GM18499 (cell line): ENCODE data around the gene APCDD1.
A peak's percentile ranks its signal among the peaks of the same experiment; 100 is the strongest.
"Not testable (repeated sequence)": the region's sequence is repeated elsewhere in the genome, so short reads cannot be mapped to it uniquely, and the experiment has no call there.

Source experiments
- ATAC-seq: cut with Tn5 transposase; IDR thresholded peaks from one replicate; pipeline ENCODE4 v1.9.1; 2021; ENCODE audit warnings: moderate number of reproducible peaks; ENCODE audit not compliant: insufficient read depth, unreplicated experiment

Gene APCDD1

GRCh38 chr18:10485475-10485874, 31.0 kb downstream of the APCDD1 start:
- ATAC-seq = no peak

GRCh38 chr18:10486362-10486761, 31.9 kb downstream of the APCDD1 start:
- no peak for ATAC-seq

GRCh38 chr18:10487154-10487553, 32.7 kb downstream of the APCDD1 start:
- ATAC-seq = no peak

- no peak for ATAC-seq
Observed at GRCh38 chr18:10488017-10488416, 33.6 kb downstream of the APCDD1 start.

- no peak for ATAC-seq
Observed at GRCh38 chr18:10490401-10491165, 36.1 kb downstream of the APCDD1 start.

GRCh38 chr18:10495936-10496335, 41.5 kb downstream of the APCDD1 start:
- no peak for ATAC-seq

GRCh38 chr18:10497206-10497749, 42.8 kb downstream of the APCDD1 start:
- no peak for ATAC-seq

- ATAC-seq = no peak
Observed at GRCh38 chr18:10499230-10499629, 44.8 kb downstream of the APCDD1 start.

- no peak for ATAC-seq
Observed at GRCh38 chr18:10500038-10500437, 45.6 kb downstream of the APCDD1 start.

- ATAC-seq = no peak
Observed at GRCh38 chr18:10504723-10505122, 50.3 kb downstream of the APCDD1 start.

- not testable (repeated sequence) for ATAC-seq
Observed at GRCh38 chr18:10505892-10506291, 51.5 kb downstream of the APCDD1 start.

GRCh38 chr18:10508591-10508990, 54.2 kb downstream of the APCDD1 start:
- ATAC-seq = no peak

GRCh38 chr18:10511236-10511635, 56.8 kb downstream of the APCDD1 start:
- no peak for ATAC-seq

GRCh38 chr18:10514082-10514481, 59.6 kb downstream of the APCDD1 start:
- no peak for ATAC-seq

GRCh38 chr18:10514601-10515000, 60.2 kb downstream of the APCDD1 start:
- no peak for ATAC-seq

- ATAC-seq = no peak
Observed at GRCh38 chr18:10515456-10515855, 61.0 kb downstream of the APCDD1 start.

GRCh38 chr18:10516078-10516477, 61.6 kb downstream of the APCDD1 start:
- ATAC-seq = no peak

GRCh38 chr18:10518595-10519255, 64.3 kb downstream of the APCDD1 start:
- no peak for ATAC-seq

GRCh38 chr18:10519366-10519765, 64.9 kb downstream of the APCDD1 start:
- no peak for ATAC-seq

GRCh38 chr18:10519999-10520935, 65.8 kb downstream of the APCDD1 start:
- peak; percentile 53 for ATAC-seq
